ENCODE data around the gene FAM120AOS. TPM values are rescaled to one million over a fixed set of nuclear protein-coding genes. Genes with fewer than 3 reads are reported as not detected.
A peak's percentile ranks its signal among the peaks of the same experiment; 100 is the strongest.

The FAM120AOS gene
- 69.7 TPM for polyA plus RNA-seq (2012; ENCODE audit: insufficient read depth, insufficient read length, low read depth)

DNA sequence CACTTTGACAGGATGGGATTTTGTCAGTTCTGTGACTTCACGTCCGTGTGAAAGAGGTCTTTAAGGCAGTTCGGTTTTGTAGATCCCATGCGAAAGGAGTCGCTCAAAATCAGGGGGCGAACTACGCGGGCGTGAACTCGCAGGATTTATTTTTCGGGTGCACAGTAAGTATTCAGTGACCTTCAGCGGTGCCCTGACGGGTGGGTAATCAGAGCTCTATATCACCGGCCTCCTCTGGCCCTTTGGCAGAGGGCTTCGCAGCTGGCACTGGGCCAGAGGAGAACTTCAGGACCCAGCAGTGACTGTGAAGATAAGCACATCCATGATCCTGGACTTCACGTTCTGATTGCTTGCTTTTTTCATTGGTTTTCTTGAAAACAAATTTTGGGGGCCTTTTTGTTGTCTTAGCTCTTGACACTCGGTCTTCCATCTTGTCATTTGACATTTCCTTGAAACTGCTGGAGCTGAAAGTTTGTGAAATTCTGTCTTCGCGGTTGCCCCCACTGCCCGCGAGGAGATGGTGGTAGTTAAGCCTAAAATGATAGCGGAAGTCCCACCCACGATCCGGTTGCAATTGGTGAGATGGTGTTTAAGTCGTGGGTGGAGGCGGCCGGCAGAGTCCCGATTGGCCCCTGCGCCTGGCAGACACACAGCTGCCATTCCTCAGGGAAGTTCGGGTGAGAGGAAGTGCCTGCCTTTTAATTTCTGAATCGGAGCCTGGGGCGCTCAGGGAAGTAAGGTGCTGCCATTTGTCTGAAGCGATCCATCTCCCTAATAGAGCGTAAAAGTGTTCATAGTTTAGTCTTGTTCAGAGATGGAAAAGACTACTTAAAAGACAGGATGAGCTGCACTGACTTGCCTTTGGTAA lies at the start of gene FAM120AOS:
Gene FAM120AOS (minus strand): TSS at position 535 of the 868 bp plus-strand sequence. CDS start 872 bp downstream, outside the sequence.
- Histone ChIP-seq H3K9me3 (no peaks in the 10 kb centered on the region), H3K4me3 (ENCODE audit: low read depth, low read length) (peak within 1 kb of the TSS; percentile 97), H3K4me1 (no peaks in the 10 kb centered on the region), H3K27me3 (no peaks in the 10 kb centered on the region), H3K36me3 (peaks cover 35% of the 10 kb centered on the region)
- TF ChIP-seq, protein P1, sequence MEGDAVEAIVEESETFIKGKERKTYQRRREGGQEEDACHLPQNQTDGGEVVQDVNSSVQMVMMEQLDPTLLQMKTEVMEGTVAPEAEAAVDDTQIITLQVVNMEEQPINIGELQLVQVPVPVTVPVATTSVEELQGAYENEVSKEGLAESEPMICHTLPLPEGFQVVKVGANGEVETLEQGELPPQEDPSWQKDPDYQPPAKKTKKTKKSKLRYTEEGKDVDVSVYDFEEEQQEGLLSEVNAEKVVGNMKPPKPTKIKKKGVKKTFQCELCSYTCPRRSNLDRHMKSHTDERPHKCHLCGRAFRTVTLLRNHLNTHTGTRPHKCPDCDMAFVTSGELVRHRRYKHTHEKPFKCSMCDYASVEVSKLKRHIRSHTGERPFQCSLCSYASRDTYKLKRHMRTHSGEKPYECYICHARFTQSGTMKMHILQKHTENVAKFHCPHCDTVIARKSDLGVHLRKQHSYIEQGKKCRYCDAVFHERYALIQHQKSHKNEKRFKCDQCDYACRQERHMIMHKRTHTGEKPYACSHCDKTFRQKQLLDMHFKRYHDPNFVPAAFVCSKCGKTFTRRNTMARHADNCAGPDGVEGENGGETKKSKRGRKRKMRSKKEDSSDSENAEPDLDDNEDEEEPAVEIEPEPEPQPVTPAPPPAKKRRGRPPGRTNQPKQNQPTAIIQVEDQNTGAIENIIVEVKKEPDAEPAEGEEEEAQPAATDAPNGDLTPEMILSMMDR (IDR thresholded peaks at IDR 0.05; ENCODE audit: low read depth, low read length) = no peak
- DNase-seq = peak; percentile 94

DNA sequence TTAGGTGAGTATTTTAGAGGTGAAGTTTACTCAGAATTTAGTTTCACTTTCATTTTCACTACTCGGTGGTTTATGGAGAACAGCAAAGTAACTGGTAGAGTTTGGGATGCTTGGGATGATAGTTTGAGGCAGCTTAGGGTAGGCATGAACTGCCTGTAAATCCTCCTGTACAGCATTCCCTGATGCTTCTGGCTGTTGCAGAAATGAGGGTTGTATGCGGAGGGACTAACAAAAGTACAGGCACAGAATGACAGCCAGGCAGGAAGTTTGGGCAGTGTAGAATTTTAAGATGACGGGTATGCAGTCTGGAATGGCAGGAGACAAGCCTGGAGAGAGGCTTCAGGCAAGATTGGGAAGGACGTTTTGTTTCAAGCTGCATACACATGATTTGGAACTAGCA lies 48.0 kb upstream of the FAM120AOS start:
- Histone ChIP-seq H3K4me1 (no peaks in the 10 kb centered on the region), H3K4me3 (ENCODE audit: low read depth, low read length) (no peak overlapping the region), H3K9me3 (no peaks in the 10 kb centered on the region), H3K27me3 (no peaks in the 10 kb centered on the region; the same call in 1 of the 2 replicates), H3K36me3 (peaks cover 72% of the 10 kb centered on the region)
- no peak for DNase-seq
- TF ChIP-seq, protein P1 (IDR thresholded peaks at IDR 0.05; ENCODE audit: low read depth, low read length) = no peak

DNA sequence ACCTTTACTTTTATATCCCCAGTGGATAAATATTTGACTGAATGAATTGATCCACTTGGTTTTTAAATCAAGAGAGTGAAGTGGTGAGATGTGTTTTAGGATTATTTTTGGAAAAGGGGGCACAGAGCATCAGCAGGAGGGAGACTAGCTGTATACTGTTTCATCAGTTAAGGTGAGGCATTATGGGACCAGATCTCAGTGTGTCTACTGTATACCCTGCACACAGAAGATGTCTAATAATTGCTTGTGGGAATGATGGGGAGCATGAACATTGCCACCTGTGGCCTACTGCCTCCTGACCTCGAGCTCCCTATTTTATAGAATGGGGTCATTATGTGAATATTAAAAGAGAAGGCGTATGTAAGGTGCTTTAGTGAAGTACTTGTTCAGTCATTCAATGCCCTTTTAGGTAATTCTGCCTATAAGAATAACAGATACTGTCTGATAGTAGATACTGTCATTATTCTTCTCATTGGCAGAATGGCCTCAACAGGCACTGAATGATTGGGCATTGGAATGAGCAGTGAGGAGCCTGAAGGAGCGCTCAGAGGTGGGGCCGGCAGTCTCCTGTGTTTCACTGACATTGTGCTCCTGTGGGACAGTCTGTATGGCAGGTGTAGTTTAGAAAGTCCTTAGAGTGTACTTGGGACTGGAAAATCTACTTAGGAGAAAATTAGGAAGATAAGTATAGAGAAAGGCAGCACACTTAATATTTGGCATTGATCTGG lies 47.4 kb upstream of the FAM120AOS start:
- Histone ChIP-seq H3K27me3 (no peaks in the 10 kb centered on the region; the same call in 1 of the 2 replicates), H3K36me3 (peaks cover 79% of the 10 kb centered on the region)
- TF ChIP-seq, protein P1 (IDR thresholded peaks at IDR 0.05; ENCODE audit: low read depth, low read length) = no peak

DNA sequence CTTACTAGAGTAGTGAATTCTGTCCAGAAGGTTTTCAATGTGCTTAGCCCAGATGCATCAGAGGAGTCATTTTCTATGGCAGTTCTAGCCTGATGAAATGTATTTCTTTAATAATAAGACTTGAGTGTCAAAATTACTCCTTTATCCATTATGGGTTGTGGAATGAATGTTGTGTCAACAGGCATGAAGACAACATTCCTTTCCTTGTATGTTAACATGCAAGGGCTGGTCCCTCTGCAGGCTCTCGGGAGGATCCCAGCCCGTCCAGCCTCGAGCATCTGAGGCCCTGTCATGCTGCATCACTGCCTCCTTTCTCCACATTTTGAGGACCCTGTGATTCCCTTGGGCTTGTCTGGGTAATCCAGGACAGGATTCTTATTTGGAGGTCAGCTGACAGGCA lies 42.9 kb upstream of the FAM120AOS start:
- peaks cover 91% of the 10 kb centered on the region for H3K36me3 ChIP-seq
- H3K4me1 ChIP-seq = no peaks in the 10 kb centered on the region
- TF ChIP-seq, protein P1 (IDR thresholded peaks at IDR 0.05; ENCODE audit: low read depth, low read length) = no peak
- no peaks in the 10 kb centered on the region for H3K9me3 ChIP-seq
- H3K4me3 ChIP-seq (ENCODE audit: low read depth, low read length) = no peak overlapping the region
- no peak for DNase-seq
- H3K27me3 ChIP-seq = no peaks in the 10 kb centered on the region; the same call in 1 of the 2 replicates

More for the DNA sequence above, 47.4 kb upstream of the FAM120AOS start:
- H3K9me3 ChIP-seq = no peaks in the 10 kb centered on the region
- H3K4me3 ChIP-seq (ENCODE audit: low read depth, low read length) = no peak overlapping the region
- no peaks in the 10 kb centered on the region for H3K4me1 ChIP-seq
- DNase-seq = no peak

DNA sequence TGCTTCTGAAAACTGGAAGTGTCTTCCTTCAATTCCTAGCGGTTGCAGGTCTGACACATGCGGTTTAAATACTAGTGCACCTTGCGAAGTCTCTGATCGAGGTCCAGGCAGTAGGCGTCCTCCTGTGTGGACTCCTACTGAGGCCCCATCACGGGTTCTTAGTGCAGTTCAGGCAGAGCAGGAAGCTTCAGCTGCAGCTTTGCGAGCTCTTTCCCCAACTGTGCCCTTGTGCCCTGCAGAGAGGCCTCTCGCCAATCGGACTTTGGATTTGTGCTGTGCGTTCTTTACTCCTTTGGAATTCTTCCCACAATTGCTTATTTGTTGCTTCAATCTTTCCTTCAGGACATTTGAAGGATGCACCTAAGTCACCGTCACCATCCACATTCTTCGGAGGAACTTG lies 40.6 kb upstream of the FAM120AOS start:
- peaks cover 91% of the 10 kb centered on the region for H3K36me3 ChIP-seq
- H3K27me3 ChIP-seq = no peaks in the 10 kb centered on the region; the same call in 1 of the 2 replicates
- DNase-seq = no peak
- TF ChIP-seq, protein P1 (IDR thresholded peaks at IDR 0.05; ENCODE audit: low read depth, low read length) = no peak
- no peak overlapping the region for H3K4me3 ChIP-seq (ENCODE audit: low read depth, low read length)
- H3K9me3 ChIP-seq = no peaks in the 10 kb centered on the region; the same call in 1 of the 2 replicates
- no peaks in the 10 kb centered on the region for H3K4me1 ChIP-seq
